Erythroblast (primary cell): ENCODE data around the gene IL1B.

Experiments used
- GATA1 ChIP-seq: IDR thresholded peaks from 2 replicates; pipeline ENCODE4 v1.6.1; 2011; ENCODE audit warnings: low read depth, mild to moderate bottlenecking, control low read depth, low read length, moderate library complexity
- POLR2A ChIP-seq: IDR thresholded peaks from 2 replicates; pipeline ENCODE4 v1.6.1; 2011; ENCODE audit warnings: mild to moderate bottlenecking, low read length

DNA sequence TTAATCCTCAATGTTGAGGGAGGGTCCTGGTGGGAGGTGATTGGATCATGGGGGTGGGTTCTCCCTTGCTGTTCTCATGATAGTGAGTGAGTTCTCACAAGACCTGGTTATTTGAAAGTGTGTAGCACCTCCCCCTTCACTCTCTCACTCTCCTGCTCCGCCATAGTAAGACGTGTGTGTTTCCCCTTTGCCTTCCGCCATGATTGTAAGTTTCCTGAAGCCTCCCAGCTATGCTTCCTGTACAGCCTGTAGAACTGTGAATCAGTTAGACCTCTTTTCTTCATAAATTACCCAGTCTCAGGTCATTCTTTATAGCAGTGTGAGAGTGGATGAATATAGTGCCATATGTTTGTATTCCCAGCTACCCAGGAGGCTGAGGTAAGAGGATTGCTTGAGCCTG lies 9.6 kb downstream of the IL1B start:
- TF ChIP-seq POLR2A (no peak), GATA1 (no peak)
